Sigmoid colon (tissue), 4 donors: Measurements from ENCODE around the gene CFAP410.

Experiments used
- CTCF ChIP-seq, 4 experiments: fragments of 450-650 bp in 3 of 4; fragments of 200-600 bp in 1 of 4; IDR thresholded peaks; one replicate each; pipeline ENCODE4 v1.5.1; 2016 to 2019; ENCODE audit warnings: antibody characterized with exemption in 4 of 4, mild to moderate bottlenecking in 3 of 4, moderate library complexity in 2 of 4
- EP300 ChIP-seq, 4 donors: sonication (generic); formaldehyde crosslinking; IDR thresholded peaks; one replicate each; pipeline ENCODE4 v1.6.1; 2017; ENCODE audit warnings: antibody characterized with exemption in 4 of 4

DNA sequence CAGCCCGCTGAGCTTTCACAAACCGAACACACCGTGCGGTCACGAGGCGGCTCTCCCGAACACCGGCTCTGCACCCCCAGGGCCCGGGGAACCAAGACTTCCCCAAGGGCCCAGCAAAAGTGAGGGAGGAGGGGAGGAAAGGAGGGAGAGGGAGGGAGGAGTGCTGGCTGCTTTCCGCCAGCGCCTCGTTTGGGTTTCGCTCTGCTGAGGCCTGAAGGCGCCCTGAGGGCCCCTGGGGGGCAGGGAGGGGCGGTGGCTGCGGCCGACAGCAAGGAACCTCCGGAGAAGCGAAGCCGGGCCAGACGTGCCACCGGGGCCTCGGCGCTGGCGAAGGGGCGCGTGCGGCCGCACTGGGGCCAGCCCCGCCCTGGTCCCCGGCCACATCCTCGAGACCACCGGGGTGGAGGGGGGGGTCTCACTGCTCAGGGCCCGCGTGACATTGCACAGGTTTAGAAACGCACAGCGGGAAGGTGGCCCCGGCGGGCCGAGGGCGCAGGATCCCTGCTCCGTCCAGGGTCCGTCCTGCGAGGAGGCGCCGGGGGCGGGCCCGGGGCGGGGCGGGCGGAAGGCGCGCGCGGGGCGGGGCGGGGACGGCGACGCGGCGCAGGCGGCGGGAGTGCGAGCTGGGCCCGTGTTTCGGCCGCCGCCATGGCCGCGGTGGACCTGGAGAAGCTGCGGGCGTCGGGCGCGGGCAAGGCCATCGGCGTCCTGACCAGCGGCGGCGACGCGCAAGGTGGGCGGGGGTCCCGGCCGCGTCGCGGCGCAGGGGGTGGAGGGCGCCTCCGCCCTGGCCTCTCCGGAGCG is 39.5 kb downstream of the CFAP410 start, which contains the start of gene PFKL:
- no peak for TF ChIP-seq CTCF (IDR thresholded peaks at IDR 0.05)
- no peak for TF ChIP-seq EP300 (IDR thresholded peaks at IDR 0.05)
